ENCODE data around the gene APOL1.

Gene APOL1

DNA sequence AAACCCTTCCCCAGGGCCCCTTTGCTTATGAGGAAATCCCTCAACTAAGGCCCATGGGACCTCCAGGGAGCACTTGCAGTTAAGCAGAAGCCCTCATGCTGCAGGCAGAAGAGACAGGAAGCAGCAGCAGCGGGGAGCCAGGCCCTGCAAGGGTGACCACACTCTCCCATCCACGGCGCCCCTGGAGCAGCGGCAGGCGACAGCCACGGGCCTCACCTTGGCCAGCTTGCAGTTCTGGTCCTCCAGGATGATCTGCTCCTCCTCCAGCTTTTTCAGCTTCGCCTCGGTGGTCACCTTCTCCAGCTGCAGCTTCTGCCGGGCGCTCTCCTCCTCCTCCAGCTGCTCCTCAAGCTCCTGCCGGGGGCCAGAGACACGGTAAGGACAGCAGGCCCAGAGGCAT is 47.0 kb downstream of the APOL1 start:
- H3K9me3 ChIP-seq (ENCODE audit: control insufficient read depth, insufficient read depth, low read length) = no peaks in the 10 kb centered on the region
- no peak overlapping the region for H3K4me3 ChIP-seq (ENCODE audit: low read depth, low read length)
- H3K36me3 ChIP-seq (ENCODE audit: control insufficient read depth, insufficient read depth, low read length) = peaks cover 88% of the 10 kb centered on the region
- H3K27me3 ChIP-seq (ENCODE audit: control insufficient read depth, insufficient read depth, low read length) = no peaks in the 10 kb centered on the region
- no peaks in the 10 kb centered on the region for H3K4me1 ChIP-seq (ENCODE audit: control insufficient read depth, insufficient read depth, low read length)
- H3K9ac ChIP-seq (ENCODE audit: low read depth, low read length) = no peak overlapping the region

DNA sequence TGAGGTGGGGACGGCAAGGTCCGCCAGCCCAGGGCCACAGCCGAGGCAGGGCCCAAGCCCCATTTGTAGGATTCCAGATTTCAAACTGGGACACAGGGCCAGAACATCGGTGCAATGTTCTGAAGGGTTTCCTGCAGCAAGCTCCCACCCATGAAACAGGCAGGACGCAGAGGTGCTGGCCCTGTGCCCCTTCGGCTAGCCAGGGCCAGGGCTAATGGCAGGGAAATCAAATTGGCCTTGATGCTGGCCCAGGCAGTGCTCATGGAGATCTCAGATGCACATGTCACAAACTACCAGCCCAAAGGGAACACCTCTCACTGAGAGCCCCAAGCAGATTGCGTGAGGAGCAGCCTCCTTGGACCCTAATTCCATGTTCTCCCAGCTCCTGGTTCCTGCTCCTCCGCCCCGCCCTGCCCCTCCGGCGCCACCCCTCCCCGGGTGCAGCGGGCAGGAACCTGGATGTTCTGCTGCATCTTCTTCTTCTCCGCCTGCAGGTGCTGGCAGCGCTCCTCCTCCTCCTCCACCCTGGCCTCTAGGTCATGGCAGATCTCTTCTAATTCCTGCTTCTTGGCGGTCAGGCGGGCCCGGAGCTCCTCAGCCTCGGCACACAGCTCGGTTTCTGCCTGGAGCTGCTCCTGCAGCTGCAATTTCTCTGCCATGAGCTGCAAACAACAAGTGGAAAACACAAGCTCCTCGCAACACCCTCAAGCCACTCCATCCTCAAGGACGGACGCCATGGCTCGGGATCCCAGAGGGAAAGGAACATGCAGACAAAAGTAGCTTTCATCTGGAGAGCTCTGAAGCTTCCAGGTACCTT is 47.7 kb downstream of the APOL1 start:
- Histone ChIP-seq H3K36me3 (ENCODE audit: control insufficient read depth, insufficient read depth, low read length) (peaks cover 87% of the 10 kb centered on the region), H3K9me3 (ENCODE audit: control insufficient read depth, insufficient read depth, low read length) (no peaks in the 10 kb centered on the region), H3K4me3 (ENCODE audit: low read depth, low read length) (no peak overlapping the region), H3K4me1 (ENCODE audit: control insufficient read depth, insufficient read depth, low read length) (no peaks in the 10 kb centered on the region), H3K9ac (ENCODE audit: low read depth, low read length) (no peak overlapping the region), H3K27me3 (ENCODE audit: control insufficient read depth, insufficient read depth, low read length) (no peaks in the 10 kb centered on the region)

DNA sequence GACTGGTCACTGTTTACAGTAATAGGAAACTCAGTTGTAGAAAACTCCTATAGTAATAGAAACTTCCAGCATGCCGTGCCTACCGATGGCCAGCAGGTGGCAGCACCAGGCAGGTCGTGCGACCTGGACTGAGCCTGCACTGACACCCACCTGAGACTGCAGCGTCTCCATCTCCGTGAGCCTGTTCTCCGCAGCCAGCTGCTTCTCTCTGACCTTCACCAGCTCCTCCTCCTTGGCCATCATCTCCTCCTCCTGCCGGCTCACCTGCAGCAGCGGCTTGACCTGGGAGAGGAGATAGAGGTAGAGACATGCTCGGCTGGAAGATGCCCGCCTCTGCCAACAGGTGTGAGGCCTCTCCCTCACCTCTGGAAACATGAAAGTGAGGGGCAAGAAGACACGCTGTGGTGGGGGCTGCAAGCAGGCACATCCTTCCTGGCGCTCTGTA is 48.5 kb downstream of the APOL1 start:
- peaks cover 91% of the 10 kb centered on the region for H3K36me3 ChIP-seq (ENCODE audit: control insufficient read depth, insufficient read depth, low read length)
- H3K27me3 ChIP-seq (ENCODE audit: control insufficient read depth, insufficient read depth, low read length) = no peaks in the 10 kb centered on the region
- no peaks in the 10 kb centered on the region for H3K9me3 ChIP-seq (ENCODE audit: control insufficient read depth, insufficient read depth, low read length)
- H3K4me1 ChIP-seq (ENCODE audit: control insufficient read depth, insufficient read depth, low read length) = no peaks in the 10 kb centered on the region
- H3K4me3 ChIP-seq (ENCODE audit: low read depth, low read length) = no peak overlapping the region
- H3K9ac ChIP-seq (ENCODE audit: low read depth, low read length) = no peak overlapping the region

DNA sequence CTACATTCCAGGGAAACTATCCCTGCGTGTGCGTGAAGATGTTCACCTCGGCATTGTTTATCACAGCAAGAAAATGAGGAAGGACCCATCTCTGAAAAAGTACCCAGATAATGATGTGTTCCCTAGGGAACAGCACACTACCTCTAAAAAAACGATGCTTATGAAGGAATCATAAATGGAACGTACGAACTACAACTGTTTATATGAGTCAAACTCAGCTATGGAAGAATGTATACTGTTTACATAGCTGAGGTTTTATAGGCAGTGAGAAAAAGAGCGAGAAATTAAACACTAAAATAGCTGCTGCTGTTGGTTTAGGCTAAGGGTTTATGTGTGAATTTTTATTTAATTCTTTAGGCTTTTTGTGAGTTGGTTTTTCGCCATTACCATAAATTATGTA is 48.9 kb downstream of the APOL1 start:
- Histone ChIP-seq H3K9ac (ENCODE audit: low read depth, low read length) (no peak overlapping the region), H3K4me3 (ENCODE audit: low read depth, low read length) (no peak overlapping the region), H3K9me3 (ENCODE audit: control insufficient read depth, insufficient read depth, low read length) (no peaks in the 10 kb centered on the region), H3K27me3 (ENCODE audit: control insufficient read depth, insufficient read depth, low read length) (no peaks in the 10 kb centered on the region), H3K4me1 (ENCODE audit: control insufficient read depth, insufficient read depth, low read length) (no peaks in the 10 kb centered on the region), H3K36me3 (ENCODE audit: control insufficient read depth, insufficient read depth, low read length) (peaks cover 90% of the 10 kb centered on the region)

DNA sequence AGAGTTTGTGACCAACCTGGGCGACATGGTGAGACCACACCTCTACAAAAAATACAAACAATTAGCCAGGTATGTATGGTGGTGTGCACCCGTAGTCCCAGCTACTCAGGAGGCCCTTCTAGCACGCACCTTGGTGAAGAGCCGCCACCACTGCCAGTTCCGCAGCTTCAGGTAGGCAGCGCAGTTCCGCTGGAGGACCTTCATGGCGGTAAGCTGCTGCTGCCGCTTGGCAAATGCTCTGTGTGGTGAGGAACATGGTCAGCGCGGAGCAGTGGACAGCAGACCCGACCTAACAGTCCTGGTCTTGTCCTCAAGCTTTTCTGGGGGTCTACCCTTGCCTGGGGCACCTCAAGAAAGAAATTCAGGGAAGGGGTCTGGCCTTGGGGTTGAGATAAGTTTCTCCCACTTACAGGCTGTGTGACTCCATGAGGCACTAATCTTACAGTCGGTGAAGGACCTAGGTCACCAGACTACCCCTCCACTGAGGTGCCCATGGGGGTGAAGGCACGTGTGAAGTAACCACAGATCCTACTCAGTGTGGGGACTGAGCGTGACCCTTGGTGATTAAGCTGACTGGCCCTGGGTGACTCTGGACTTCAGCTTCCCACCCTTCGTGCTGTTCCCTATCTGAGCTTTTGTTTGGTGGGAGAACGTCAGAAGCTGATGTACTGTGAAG is 49.6 kb downstream of the APOL1 start:
- no peaks in the 10 kb centered on the region for H3K9me3 ChIP-seq (ENCODE audit: control insufficient read depth, insufficient read depth, low read length)
- no peaks in the 10 kb centered on the region for H3K27me3 ChIP-seq (ENCODE audit: control insufficient read depth, insufficient read depth, low read length)
- H3K36me3 ChIP-seq (ENCODE audit: control insufficient read depth, insufficient read depth, low read length) = peaks cover 83% of the 10 kb centered on the region
- H3K9ac ChIP-seq (ENCODE audit: low read depth, low read length) = no peak overlapping the region
- H3K4me1 ChIP-seq (ENCODE audit: control insufficient read depth, insufficient read depth, low read length) = no peaks in the 10 kb centered on the region
- H3K4me3 ChIP-seq (ENCODE audit: low read depth, low read length) = no peak overlapping the region

DNA sequence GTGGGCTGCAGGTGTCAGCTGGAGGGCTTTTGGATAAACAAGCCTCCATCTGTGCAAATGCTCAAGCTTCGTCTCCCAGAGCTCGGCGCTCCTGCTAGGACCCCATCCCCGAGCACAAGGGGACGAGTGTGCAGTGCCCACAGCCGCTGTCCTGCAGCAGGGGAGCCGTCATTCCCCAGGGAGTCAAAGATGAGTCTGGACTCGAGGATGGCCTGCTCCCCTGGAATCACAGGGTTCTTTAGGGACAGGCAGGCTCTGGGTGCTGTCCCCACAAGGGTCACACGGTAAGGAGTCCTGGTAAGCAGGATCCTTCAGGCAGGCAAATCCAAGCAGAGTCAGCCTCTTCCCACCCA is 50.2 kb downstream of the APOL1 start:
- Histone ChIP-seq H3K27me3 (ENCODE audit: control insufficient read depth, insufficient read depth, low read length) (no peaks in the 10 kb centered on the region), H3K9me3 (ENCODE audit: control insufficient read depth, insufficient read depth, low read length) (no peaks in the 10 kb centered on the region), H3K36me3 (ENCODE audit: control insufficient read depth, insufficient read depth, low read length) (peaks cover 80% of the 10 kb centered on the region), H3K4me1 (ENCODE audit: control insufficient read depth, insufficient read depth, low read length) (no peaks in the 10 kb centered on the region), H3K4me3 (ENCODE audit: low read depth, low read length) (no peak overlapping the region), H3K9ac (ENCODE audit: low read depth, low read length) (no peak overlapping the region)

DNA sequence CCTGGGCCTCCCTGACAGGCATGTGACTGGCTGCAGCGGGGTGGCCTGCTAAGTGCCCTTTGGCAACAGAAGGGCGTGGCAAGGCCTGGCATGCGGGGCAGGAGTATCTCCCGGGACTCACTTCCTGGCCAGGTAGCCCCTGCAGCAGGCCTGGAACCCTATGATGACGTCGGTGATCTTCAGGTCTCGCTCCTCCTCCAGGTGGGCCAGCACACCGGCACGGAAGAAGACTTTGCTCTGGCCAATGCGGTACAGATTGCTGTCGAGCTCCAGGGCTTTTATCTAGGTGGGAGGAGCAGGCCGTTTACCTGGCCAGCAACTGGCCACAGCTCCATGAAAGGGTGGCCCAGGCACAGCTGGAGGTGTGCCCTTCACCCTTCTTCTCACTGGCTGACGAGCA is 50.9 kb downstream of the APOL1 start:
- Histone ChIP-seq H3K9me3 (ENCODE audit: control insufficient read depth, insufficient read depth, low read length) (no peaks in the 10 kb centered on the region), H3K9ac (ENCODE audit: low read depth, low read length) (no peak overlapping the region), H3K4me1 (ENCODE audit: control insufficient read depth, insufficient read depth, low read length) (no peaks in the 10 kb centered on the region), H3K36me3 (ENCODE audit: control insufficient read depth, insufficient read depth, low read length) (peaks cover 78% of the 10 kb centered on the region), H3K4me3 (ENCODE audit: low read depth, low read length) (no peak overlapping the region), H3K27me3 (ENCODE audit: control insufficient read depth, insufficient read depth, low read length) (no peaks in the 10 kb centered on the region)

DNA sequence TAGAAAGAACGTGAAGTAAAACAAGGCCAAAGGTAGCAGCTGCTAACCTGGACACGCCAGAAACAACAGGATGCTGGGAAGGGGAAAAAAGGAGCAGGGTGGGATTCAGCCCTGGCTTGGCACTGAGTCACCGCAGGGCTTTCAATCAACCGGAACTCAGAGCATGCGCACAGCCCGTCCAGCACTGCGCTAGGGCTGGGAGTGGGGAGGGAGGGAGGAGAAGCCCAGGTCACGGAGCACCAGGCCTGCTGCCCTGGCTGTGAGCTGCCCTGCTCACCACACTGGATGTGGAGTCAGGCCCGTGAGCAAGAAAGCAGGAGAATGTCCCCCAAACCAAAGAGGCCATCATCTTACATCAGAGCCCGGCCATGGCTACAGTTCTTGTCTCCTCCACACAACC is 51.5 kb downstream of the APOL1 start:
- peaks cover 78% of the 10 kb centered on the region for H3K36me3 ChIP-seq (ENCODE audit: control insufficient read depth, insufficient read depth, low read length)
- H3K9me3 ChIP-seq (ENCODE audit: control insufficient read depth, insufficient read depth, low read length) = no peaks in the 10 kb centered on the region
- no peak overlapping the region for H3K4me3 ChIP-seq (ENCODE audit: low read depth, low read length)
- H3K4me1 ChIP-seq (ENCODE audit: control insufficient read depth, insufficient read depth, low read length) = no peaks in the 10 kb centered on the region
- H3K9ac ChIP-seq (ENCODE audit: low read depth, low read length) = no peak overlapping the region
- no peaks in the 10 kb centered on the region for H3K27me3 ChIP-seq (ENCODE audit: control insufficient read depth, insufficient read depth, low read length)

DNA sequence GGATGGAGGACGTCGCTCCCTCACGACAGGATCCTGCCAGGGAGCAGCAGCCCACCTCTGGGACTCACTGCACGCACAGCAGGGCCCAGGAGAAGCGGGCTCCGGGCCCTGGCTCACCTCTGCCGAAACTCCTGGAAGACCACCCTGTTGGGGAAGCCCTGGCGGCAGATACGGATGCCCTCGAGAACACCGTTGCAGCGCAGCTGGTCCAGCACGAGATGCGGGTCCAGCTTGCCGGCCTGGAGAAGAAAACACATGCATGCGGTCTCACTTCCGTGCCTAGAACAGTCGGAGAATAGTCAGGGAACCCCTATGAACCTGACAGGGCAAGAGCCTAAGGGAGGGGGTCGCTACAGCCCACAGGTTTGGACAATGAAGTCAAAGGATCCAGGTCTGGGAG is 52.9 kb downstream of the APOL1 start:
- Histone ChIP-seq H3K4me1 (ENCODE audit: control insufficient read depth, insufficient read depth, low read length) (no peaks in the 10 kb centered on the region), H3K9me3 (ENCODE audit: control insufficient read depth, insufficient read depth, low read length) (no peaks in the 10 kb centered on the region), H3K4me3 (ENCODE audit: low read depth, low read length) (no peak overlapping the region), H3K9ac (ENCODE audit: low read depth, low read length) (no peak overlapping the region), H3K36me3 (ENCODE audit: control insufficient read depth, insufficient read depth, low read length) (peaks cover 72% of the 10 kb centered on the region), H3K27me3 (ENCODE audit: control insufficient read depth, insufficient read depth, low read length) (no peaks in the 10 kb centered on the region)

DNA sequence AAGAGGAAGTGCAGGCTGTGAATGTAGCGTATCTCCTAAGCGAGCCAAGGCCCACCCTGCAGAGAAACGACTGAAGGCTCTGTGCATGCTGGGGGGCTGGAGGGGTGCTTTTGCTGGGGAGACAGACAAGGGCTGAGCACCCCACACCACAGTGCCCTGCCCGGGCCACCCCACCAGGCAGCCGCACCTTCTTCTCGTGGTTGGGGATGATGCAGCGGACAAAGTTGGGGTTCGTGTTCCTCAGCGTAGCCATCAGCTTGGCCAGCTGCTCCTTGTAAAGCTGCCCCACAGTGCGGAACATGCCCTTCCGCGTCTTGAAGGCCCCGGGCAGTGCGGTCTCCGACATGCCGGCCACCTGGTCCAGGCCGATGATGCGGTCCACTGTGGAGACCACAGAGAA is 53.3 kb downstream of the APOL1 start:
- Histone ChIP-seq H3K9ac (ENCODE audit: low read depth, low read length) (no peak overlapping the region), H3K4me1 (ENCODE audit: control insufficient read depth, insufficient read depth, low read length) (no peaks in the 10 kb centered on the region), H3K27me3 (ENCODE audit: control insufficient read depth, insufficient read depth, low read length) (no peaks in the 10 kb centered on the region), H3K36me3 (ENCODE audit: control insufficient read depth, insufficient read depth, low read length) (peaks cover 72% of the 10 kb centered on the region), H3K4me3 (ENCODE audit: low read depth, low read length) (no peak overlapping the region), H3K9me3 (ENCODE audit: control insufficient read depth, insufficient read depth, low read length) (no peaks in the 10 kb centered on the region)

DNA sequence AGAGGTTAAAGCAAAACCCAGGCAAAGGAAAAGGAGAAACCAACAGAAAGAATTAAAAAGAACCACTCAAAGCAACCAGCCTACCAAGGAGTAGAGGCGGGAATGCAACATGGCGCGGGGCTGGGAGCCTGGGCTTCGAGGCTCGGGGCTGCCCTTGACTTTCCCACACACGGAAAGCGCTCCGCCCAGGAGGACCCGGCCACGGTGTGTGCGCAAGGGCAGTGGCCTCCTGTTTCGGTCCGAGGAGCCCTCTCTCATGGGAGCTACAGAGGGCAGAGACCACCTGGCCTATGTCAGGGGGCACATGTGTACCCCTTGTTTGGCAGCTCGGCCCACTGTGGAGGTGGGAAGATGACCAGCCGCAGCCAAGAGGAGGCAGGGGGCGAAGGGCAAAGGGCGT is 55.9 kb downstream of the APOL1 start:
- no peaks in the 10 kb centered on the region for H3K9me3 ChIP-seq (ENCODE audit: control insufficient read depth, insufficient read depth, low read length)
- no peaks in the 10 kb centered on the region for H3K4me1 ChIP-seq (ENCODE audit: control insufficient read depth, insufficient read depth, low read length)
- H3K27me3 ChIP-seq (ENCODE audit: control insufficient read depth, insufficient read depth, low read length) = no peaks in the 10 kb centered on the region
- H3K9ac ChIP-seq (ENCODE audit: low read depth, low read length) = no peak overlapping the region
- H3K4me3 ChIP-seq (ENCODE audit: low read depth, low read length) = no peak overlapping the region
- peaks cover 74% of the 10 kb centered on the region for H3K36me3 ChIP-seq (ENCODE audit: control insufficient read depth, insufficient read depth, low read length)

DNA sequence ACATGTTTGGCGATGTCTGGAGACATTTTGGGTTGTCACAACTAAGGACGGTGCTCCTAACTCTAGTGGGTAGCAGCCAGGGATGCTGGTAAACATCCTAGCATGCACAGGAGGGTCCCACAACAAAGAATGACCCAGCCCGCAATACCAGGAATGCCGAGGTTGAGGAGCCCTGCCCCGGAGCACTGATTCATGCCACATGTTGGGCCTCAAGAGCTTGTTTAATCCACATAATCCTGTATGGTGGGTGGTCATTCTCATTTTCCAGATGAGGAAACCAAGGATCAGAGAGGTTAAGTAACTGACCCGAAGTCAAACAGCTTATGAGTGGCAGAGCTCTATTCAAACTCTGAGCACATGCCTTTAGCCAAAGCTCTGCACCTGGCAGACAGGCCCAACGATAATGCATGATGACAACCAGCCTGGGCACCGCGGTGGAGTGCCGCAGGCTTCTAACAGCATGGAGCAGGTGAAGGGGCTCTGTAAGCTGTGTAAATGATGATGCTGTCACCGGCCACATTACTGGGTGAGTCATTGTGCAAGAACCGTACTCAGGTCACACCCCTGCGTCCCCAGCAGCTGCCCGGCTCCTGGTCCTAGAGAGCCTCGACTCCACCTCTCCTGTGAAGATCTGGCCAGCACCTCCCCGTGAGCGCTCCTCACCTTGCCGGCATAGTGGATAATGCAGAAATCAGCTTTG is 58.6 kb downstream of the APOL1 start:
- no peaks in the 10 kb centered on the region for H3K9me3 ChIP-seq (ENCODE audit: control insufficient read depth, insufficient read depth, low read length)
- H3K4me3 ChIP-seq (ENCODE audit: low read depth, low read length) = no peak overlapping the region
- peaks cover 69% of the 10 kb centered on the region for H3K36me3 ChIP-seq (ENCODE audit: control insufficient read depth, insufficient read depth, low read length)
- H3K4me1 ChIP-seq (ENCODE audit: control insufficient read depth, insufficient read depth, low read length) = no peaks in the 10 kb centered on the region
- H3K9ac ChIP-seq (ENCODE audit: low read depth, low read length) = no peak overlapping the region
- no peaks in the 10 kb centered on the region for H3K27me3 ChIP-seq (ENCODE audit: control insufficient read depth, insufficient read depth, low read length)

Data from iPS-15b (cell line).